GM18868 (cell line): ENCODE results near the gene CCDC107.
"Not testable (repeated sequence)": the region's sequence is repeated elsewhere in the genome, so short reads cannot be mapped to it uniquely, and the experiment has no call there.

Source experiments
- ATAC-seq: cut with Tn5 transposase; IDR thresholded peaks from one replicate; pipeline ENCODE4 v1.9.1; 2021; ENCODE audit warnings: mild to moderate bottlenecking, moderate library complexity; ENCODE audit not compliant: unreplicated experiment

The CCDC107 gene, protein sequence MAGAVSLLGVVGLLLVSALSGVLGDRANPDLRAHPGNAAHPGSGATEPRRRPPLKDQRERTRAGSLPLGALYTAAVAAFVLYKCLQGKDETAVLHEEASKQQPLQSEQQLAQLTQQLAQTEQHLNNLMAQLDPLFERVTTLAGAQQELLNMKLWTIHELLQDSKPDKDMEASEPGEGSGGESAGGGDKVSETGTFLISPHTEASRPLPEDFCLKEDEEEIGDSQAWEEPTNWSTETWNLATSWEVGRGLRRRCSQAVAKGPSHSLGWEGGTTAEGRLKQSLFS

DNA sequence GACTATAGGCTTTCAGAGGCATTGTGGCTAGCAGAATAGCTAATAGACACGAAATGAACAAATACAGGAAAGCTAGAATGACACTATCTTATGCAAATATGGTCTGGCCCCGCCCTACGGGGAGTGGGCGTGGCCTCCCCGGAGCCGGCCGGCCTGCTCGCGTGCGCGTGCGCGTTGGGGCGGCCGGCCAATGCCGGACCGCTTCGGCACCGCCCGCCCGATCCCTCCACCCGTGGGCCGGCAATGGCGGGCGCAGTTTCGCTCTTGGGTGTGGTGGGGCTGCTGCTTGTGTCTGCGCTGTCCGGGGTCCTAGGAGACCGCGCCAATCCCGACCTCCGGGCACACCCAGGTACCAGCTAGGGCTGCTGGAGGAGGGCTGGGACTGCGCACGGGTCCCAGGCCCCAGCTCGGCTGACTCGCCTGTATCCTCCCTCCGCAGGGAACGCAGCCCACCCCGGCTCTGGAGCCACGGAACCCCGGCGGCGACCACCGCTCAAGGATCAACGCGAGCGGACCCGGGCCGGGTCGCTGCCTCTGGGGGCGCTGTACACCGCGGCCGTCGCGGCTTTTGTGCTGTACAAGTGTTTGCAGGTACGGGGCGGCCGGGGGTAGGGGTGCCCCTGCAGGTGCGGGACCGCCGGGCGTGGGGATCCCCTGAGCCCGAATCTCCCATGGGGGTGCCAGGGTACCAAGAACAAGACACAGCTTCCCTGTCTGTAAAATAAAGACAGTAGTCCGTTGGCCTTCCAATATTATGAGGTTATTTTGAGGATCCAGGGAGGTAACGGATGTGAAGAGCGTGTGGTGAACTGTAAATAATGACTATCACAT is at the start of gene CCDC107:
Gene CCDC107, plus strand, starts transcription at position 156 of the 831 bp plus-strand sequence. Its CDS starts 88 bp downstream, at position 244.
- peak; percentile 63 for ATAC-seq

DNA sequence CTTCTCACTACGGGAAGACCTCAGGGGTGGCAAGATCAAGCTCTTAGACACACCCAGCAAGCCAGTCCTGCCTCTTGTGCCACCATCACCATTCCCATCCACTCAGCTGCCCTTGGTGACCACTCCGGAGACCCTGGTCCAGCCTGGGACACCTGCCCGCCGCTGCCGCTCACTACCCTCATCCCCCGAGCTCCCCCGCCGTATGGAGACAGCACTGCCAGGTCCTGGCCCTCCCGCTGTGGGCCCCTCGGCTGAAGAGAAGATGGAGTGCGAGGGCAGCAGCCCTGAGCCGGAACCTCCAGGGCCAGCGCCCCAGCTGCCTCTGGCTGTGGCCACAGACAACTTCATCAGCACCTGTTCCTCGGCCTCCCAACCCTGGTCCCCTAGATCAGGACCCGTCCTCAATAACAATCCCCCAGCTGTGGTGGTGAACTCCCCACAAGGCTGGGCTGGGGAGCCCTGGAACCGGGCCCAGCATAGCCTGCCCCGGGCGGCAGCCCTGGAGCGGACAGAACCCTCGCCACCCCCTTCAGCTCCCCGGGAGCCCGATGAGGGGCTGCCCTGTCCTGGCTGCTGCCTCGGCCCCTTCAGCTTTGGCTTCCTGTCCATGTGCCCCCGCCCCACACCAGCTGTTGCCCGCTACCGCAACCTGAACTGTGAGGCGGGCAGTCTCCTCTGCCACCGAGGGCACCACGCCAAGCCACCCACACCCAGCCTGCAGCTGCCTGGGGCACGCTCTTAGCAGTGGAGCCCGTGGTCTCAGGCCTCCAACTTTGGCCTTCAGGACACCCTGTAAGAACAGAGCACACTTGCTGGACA is 48.9 kb upstream of the CCDC107 start:
- no peak for ATAC-seq

DNA sequence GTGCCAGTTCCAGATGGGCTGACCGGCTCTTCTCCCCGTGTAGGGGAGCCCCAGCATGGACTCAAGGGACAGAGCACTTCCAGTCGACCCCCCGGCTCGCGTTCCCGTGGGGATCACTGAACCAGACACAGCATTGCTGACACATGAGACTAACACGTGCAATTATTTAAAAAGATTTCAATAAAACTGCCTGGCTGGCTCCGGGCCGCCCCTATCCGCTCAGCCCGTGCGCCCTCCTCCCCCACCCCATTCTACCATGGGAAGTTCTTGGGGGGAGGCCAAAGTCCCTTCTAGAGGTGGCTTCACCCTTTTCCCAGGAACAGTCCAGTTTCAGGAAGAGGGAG is 48.3 kb upstream of the CCDC107 start:
- ATAC-seq, result no peak

DNA sequence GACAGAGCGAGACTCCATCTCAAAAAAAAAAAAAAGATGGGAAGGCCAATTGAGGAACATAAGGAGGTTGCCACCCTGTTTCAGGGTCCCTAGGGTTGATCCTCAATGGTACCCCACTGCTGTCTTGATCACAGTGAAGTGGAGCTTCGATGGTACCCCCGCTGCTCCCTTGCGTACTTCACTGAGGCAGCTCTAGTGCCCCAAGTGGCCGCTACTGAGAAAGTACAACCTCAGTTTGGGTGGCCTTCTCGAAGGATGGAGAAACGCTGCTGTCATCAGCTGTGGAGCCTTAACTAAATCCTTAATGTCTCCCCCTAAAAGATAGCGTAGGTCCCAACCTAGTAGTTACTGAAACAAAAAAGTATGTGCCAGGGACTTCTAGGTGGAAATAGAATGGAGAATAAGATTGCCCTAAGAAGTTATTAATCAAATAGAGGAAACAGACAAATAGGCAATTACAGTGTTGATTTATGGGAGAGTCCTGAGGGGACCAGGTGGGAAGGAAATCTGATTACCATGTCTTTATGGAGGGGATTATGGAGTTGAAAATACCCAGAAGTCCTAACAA is 46.8 kb upstream of the CCDC107 start:
- peak; percentile 59 for ATAC-seq

DNA sequence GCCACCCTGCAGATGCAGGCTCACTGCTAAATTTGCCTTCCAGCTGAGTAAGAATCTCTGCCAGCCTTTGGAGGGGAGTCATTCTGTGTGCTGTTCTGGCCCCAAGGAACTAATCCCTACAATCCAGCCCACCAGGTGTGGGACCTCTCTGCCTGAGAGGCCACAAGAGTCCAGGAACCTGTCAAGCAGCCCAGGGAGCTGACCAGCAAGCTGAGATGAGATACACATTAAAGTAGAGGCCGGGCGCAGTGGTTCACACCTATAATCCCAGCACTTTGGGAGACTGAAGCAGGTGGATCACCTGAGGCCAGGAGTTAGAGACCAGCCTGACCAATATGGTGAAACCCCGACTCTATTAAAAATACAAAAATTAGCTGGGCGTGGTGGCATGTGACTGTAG is 46.0 kb upstream of the CCDC107 start:
- not testable (repeated sequence) for ATAC-seq

DNA sequence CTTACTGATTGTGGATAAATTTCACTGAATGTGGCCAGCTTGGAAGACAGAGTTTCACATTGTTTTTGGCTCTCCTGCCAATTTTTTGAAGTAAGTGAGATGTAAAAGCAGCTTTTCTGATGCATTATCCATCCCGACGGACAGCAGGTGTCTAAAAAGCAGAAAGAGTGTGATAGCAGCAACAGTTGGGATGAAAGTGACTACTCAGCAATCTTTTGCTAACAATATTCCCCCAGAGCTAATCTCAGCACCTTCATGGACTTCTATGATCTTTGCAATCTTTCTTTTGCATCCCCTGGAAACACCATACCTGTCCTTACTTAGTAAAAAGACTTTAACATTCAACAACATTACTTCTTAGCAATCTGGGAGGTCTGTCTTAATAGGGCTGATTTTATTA is 45.2 kb upstream of the CCDC107 start:
- no peak for ATAC-seq

DNA sequence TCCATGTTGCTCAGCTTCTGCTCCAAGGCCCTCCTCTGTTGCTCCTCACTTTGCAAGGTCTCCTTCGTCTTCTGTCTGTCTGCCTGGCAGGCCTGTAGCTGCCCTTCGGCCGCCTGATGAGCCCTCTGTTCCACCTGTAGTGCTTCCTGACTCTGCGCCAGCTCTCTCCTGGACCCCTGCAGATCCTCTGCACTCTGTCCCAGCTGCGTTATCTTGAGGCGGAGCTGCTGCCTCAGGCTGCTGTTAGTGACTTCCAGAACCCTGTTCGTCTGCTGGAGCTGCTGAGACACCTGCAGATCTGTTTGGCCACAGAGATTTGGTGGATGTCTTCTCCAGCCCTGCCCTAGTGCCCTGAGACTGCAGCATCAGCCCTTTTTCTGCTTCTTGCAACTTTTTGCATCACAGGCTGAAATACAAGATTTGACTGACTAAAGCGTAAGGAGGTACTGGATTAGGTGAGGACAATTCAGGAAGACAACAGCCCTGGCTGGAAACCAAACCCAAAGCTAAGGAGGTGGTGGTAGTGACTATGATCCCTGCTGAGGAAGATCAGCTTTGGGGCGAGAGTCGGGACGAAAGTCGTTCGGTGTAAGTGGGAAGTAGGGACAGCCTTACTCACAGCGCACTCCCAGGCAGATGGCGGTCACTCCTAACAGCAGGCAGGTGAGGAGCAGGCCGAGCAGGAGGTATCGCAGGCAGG is 42.0 kb upstream of the CCDC107 start:
- no peak for ATAC-seq

DNA sequence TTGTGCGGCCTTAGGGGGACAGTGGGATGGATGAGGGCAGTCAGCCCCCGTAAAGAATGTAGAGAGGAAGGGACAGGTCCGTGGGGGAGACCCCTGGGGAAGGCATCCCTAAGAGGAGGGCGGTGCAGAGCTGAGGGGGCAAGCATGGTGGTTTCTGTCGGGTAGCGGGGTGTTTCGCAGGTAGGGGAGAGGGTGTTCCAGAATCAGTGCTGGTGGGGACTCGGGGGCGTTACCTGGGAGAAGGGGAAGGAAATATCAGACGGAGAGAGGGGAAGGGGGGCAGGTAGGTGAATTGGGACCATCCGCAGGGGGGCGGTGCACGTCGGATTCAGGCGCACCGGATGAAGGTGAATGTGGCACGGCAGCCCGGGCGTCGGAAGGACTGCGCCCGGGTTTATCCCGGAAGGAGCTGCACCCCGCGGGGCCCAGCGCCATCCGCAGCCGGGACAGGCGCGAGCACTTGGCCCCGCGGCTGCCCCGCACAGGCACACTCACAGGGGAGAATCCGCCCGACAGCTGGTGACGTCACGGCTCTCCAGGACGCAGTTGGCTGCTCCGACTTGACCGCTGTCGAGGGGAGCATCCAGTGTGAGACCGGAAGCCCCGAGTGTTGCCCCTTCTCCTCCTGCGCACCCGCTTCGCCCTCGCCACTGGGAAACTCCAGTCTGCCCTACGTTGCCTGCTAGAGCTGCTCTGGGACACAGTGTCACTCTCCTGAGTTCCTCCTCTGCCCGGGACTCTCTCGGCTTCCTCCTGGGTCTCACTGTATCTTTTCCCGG is 41.2 kb upstream of the CCDC107 start:
- ATAC-seq, result peak; percentile 38

DNA sequence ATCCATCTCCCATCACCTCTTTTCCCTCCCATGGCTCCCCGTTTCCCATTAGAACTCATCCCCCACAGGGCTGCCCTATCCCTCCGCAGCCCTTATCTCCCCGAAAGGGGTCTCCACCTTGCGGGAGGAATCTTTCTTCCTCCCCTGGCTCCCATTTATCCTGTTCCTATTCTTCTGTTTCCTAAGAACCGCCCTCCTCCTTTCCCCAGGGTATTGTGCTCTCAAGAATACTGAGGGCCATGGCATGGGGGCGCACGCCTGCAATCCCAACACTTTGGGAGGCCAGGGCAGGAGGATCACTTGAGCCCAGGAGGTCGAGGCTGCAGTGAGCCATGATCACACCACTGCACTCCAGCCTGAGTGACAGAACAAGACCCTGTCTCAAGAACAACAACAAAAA is 40.5 kb upstream of the CCDC107 start:
- ATAC-seq, result no peak

DNA sequence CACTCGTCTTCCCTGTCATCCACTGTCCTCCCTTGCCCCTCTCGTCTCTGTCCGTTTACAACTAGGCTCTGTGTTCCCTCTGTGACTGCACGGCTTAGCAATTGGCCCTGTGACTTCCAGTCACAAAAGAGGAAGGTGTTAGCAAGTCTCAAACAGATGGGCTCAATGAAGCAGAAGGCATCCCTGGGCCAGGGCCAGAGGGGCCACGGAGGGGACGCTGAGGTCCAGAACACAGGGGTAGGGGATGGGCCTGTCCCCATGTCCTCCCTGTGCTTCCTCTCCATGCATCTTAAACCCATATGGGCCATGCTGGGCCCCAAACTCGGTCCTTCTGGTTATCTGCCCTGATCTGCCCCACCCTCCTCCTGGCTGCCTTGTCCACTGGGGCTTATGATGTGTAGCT is 39.8 kb upstream of the CCDC107 start, which contains the start of gene CD72:
Gene CD72, minus strand, starts transcription at position 89 of the 403 bp plus-strand sequence. CDS start 110 bp downstream, outside the sequence.
- no peak for ATAC-seq

DNA sequence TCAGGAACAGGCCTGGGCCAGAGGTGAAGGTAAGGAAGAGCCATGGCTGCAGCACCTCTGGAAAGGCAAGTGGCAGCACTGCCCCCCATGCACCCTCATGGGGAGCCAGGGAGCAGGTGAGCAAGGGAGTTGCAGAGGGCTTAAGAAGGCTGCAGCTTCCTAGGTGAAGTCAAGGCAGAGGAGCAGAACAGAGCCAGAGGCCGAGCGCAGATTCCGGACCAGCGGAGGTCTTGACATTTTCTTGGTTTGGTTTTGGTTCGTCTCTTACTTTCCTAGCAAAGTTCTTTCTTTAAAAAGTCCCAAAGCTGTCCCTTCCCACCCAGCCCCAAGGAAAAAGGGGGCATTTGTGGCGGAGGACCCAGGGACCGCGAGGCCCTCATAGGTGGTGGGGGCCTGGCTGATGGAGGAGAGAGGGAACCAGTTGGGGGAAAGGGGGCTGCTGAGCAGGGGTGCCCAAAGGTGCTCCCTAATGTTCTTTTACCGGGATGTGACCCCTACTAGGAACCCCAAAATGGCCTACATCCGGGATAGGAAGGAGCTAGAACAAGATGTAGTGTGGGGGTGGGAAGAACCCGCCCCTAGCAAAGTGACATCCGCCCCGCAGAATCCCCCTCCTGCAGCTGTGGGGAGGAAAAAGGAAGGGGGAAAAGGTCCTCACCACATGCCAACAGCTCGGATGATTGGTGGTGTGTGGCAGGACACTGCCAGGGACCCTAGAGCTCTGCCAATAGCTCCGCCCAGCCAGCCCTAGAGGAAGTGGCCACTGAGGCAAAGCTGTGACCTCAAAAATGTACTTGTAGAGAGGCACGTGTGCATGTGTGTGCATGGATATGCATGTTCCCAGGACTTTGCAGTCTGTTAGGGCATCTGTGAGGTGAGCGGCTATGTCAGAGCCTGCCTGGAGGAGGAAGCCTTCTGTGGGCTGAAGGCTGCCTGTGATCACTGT is 39.0 kb upstream of the CCDC107 start:
- ATAC-seq, result peak; percentile 62

DNA sequence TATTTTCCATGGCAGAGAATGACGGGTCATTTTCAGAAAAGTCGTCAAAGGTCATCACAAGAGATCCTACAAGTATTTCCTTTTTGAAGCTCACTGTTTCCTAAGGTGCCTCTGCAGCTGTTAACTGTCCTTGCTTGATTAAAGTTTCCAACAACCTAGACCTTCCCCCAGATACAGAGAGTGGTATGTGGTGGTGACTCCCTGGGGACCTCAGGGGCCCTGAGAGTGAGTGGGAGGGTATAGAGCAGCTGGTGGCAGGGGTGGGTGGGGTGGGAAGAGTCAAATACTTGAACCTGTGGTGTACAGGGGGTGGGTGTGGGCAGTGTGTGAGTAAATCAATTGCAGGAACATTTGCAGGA is 38.3 kb upstream of the CCDC107 start:
- ATAC-seq, result peak; percentile 50

DNA sequence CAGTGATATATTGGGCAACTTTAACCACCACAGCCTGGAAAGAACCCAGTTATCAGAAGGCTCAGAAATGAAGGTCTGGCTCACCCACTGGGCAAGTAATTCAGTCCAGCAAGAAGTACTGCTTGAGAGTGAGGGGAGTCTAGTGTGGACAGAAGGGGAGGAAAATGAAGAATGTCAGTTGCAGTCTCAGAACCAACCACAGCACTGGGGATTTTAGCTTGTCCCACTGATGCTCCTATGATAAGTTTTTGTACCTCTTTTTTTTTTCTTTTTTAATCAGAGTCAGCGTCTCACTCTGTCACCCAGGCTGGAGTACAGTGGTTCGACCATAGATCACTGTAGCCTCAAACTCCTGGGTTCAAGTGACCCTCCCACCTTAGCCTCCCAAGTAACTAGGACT is 30.5 kb upstream of the CCDC107 start:
- ATAC-seq, result no peak

DNA sequence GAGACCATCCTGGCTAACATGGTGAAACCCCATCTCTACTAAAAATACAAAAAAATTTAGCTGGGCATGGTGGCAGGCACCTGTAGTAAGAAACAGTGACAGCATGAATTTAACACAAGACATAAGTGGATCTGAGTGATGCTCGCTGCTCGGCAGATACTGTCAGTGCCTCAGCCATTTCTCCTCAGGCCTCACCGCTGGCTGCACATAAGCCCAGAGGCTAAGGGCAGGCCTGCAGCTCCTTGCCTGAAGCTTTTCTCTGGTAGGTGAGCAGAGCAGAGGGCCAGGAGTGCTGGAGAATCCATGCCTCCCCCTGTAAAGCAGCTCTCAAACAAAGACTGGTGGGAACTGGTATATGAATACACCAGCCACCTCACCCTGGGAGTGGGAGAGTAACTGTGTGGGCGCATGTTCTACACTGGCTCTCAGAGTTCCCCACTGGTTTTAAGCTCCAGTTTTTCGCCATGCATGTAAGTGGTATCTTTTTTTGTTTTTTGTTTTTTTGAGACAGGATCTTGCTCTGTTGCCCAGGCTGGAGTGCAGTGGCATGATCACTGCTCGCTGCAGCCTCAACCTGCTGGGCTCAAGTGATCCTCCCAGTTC is 29.6 kb upstream of the CCDC107 start:
- no peak for ATAC-seq

DNA sequence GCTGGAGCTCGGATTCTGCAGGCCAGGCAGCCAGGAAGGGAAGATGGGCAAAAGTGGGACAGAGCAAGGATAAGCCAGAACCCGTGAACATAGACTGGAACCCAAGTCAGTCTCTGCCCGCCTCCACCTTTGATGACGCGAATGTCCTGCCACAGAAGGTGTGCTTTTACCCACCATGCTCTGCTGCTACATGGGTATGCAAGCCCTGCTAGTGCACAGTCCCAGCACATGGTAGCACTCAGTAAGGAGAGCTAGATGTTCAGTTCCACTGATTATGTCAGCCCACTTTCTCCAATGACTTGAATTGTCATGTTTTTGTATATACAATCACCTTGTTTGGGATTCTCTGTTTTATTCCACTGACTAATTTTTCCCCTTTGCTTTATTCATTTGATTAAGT is 28.5 kb upstream of the CCDC107 start:
- no peak for ATAC-seq

DNA sequence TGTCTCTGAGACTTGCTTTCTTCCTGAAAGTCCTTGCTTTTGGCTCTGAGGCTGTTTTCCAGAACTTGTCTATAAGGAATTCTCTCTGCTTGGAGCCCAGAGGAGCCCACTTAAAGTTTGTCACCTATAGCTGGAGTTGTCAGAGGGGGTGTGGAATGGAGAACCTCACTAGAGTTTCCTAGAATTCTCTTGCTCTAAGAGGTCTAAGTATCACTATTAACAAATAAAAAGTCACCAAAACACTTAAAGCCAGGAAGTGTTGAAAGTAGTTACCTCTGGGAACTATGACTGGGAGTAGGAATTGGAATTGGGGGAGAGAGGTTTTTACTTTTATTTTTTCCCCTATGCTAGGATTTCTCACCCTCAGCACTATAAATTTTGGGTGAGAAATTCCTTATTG is 22.4 kb upstream of the CCDC107 start:
- ATAC-seq, result no peak

DNA sequence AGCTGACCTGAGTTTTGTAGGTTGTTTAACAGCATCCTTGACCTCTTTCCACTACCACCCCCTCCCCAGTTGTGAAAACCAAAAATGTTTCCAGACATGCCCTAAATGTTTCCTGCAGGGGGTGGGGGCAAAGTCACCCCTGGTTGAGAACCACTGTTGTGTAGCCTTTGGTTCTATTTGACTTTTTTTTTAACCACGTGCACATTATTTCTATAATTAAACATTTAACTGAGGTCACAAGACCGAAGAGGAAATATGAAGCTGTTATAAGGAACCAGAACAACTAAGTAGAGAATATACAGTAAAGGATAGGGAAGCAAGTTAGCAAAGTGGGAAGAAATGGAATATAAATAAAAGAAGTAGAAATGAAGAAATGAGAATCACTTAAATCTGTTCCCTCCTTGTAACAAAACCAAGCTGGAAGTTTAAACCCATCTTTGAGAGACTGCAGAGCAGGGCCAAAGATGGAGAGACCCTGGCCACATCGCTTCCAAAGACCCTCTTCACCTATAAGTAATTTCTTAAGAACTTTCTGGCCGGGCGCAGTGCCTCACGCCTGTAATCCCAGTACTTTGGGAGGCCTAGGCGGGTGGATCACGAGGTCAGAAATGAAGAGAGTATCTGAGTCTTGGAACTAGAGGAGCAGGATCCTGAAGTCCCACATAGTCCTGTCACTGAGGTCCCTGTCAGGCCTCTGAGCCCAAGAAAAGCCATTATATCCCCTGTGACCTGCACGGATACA is 21.8 kb upstream of the CCDC107 start:
- no peak for ATAC-seq

DNA sequence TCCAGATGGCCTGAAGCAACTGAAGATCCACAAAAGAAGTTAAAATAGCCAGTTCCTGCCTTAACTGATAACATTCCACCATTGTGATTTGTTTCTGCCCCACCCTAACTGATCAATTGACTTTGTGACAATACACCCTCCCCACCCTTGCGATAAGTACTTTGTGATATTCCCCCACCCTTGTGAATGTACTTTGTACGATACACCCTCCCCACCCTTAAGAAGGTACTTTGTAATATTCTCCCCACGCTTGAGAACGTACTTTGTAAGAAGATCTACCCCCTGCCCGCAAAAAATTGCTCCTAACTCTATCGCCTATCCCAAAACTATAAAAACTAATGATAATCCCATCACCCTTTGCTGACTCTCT is 21.2 kb upstream of the CCDC107 start:
- not testable (repeated sequence) for ATAC-seq
